ENCODE data around the gene DHRS11. TPM values are rescaled to one million over a fixed set of nuclear protein-coding genes. Genes with fewer than 3 reads are reported as not detected.

DHRS11 gene
- total and polyA plus RNA-seq, 8 donors = 8.5 to 339 (median 11.5) TPM

DNA sequence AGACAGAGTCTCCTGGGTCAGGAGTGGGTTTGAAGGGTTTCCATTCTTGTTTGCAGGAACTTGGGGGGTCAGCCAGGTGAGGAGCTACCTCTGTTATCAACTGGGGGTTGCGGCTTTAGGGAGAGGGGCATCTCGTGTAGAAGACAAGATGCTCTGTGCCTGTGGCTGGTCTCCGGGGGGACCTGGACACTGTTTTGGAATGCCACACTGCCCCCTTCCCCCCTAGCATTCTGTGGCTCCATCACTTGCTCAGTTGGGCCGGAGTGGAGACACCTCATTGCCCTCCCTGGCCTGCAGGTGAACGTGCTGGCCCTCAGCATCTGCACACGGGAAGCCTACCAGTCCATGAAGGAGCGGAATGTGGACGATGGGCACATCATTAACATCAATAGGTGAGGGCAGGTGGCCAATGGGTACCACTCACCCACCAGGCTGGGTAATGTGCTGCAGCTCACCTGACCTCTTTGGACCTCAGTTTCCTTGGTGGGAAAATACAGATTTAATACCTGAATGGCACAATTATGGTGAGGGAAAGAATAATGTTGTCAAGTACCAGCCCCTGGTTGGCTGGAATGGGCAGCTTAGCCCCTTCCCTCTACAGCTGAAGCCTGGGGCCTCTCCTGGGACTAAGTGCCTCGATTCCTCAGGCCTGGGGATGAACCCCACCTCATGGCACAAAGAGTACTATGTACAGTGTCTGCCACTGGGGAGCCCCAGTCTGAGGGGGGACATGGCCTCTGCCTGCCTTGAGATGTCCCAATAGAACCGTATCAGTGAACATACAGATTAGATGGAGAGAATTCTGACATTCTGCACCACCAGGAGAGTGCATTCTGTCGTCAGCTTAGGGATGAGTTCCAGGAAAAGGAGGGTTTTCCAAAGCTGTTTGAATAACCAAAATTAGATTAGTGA is 6.4 kb downstream of the DHRS11 start:
- H3K4me1 ChIP-seq = peaks cover 16 to 31% (median 28%) of the 10 kb centered on the region in 4 donors
- 87 to 95% (median 89%) methylated on average over 10 to 11 of the region's 11 CpGs for WGBS, 5 donors
- no peak overlapping the region for H3K27ac ChIP-seq
- no peak for TF ChIP-seq POLR2AphosphoS5 (IDR thresholded peaks at IDR 0.05)
- TF ChIP-seq POLR2A (IDR thresholded peaks at IDR 0.05) = no peak
- no peak for TF ChIP-seq CTCF (IDR thresholded peaks at IDR 0.05)
- no peak for TF ChIP-seq EP300 (IDR thresholded peaks at IDR 0.05)
- H3K36me3 ChIP-seq = no peaks in the 10 kb centered on the region
- H3K27me3 ChIP-seq = no peaks in the 10 kb centered on the region
- H3K4me3 ChIP-seq = no peak overlapping the region
- DNase-seq = no peak
- intact Hi-C loops (cut with DNase I; ENCODE audit: low total_unique reads) = no loop called here
- no peaks in the 10 kb centered on the region for H3K9me3 ChIP-seq

DNA sequence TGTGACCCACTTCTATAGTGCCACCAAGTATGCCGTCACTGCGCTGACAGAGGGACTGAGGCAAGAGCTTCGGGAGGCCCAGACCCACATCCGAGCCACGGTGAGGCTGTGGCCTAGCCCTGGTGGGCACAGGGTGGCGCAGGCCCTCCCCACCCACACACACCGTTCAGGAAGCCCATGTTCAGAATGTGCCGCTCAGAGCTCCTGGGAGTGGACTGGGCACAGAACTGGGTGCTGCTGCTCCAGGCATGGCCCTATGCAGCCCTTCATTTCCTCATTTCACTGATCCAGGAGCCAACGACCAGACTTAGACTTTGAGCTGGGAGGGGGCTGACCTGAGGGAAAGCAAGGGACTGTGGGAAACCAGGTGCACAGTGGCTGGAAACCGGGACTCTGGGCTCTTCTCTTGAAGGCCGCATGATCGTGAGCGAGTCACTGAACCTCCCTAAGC is 7.3 kb downstream of the DHRS11 start:
- 84 to 90% (median 89%) methylated on average over 11 to 13 of the region's 13 CpGs for WGBS, 5 donors
- Histone ChIP-seq H3K27me3 (no peaks in the 10 kb centered on the region), H3K9me3 (no peaks in the 10 kb centered on the region), H3K36me3 (no peaks in the 10 kb centered on the region), H3K4me3 (no peak overlapping the region), H3K4me1 (peaks cover 14 to 32% (median 31%) of the 10 kb centered on the region in 4 donors), H3K27ac (no peak overlapping the region)
- no peak for DNase-seq
- TF ChIP-seq CTCF (IDR thresholded peaks at IDR 0.05) = no peak
- no peak for TF ChIP-seq EP300 (IDR thresholded peaks at IDR 0.05)
- intact Hi-C loops (cut with DNase I; ENCODE audit: low total_unique reads) = no loop called here

DNA sequence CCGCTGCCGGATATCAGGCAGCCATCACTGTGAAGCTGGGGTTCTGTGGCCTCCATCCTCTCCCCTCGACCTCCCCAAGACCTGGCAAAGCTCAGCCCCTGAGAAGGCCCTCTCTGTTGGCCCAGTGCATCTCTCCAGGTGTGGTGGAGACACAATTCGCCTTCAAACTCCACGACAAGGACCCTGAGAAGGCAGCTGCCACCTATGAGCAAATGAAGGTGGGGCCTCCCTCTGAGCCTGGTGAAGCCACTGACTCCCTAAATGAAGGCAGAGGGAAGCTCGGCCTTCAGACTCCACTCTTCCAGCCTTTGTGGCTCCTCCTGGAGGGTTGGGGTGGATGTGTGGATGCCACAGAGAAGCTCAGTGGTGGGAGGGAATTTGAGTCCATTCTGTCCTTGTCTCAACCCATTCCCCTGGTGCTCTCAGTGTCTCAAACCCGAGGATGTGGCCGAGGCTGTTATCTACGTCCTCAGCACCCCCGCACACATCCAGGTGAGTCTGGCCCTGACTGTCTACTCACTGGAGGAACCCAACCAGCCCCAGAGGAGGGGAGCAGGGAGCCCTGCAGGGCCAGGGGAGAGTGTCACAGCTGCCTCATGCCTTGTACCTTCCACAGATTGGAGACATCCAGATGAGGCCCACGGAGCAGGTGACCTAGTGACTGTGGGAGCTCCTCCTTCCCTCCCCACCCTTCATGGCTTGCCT is 8.0 kb downstream of the DHRS11 start:
- H3K36me3 ChIP-seq = no peaks in the 10 kb centered on the region
- WGBS, 5 donors = 86 to 95% (median 93%) methylated on average over 4 to 11 of the region's 11 CpGs
- no peak for DNase-seq
- H3K9me3 ChIP-seq = no peaks in the 10 kb centered on the region
- H3K4me3 ChIP-seq = no peak overlapping the region
- intact Hi-C loops (cut with DNase I; ENCODE audit: low total_unique reads) = no loop called here
- TF ChIP-seq CTCF (IDR thresholded peaks at IDR 0.05) = no peak
- no peak for TF ChIP-seq EP300 (IDR thresholded peaks at IDR 0.05)
- TF ChIP-seq POLR2A (IDR thresholded peaks at IDR 0.05) = no peak
- TF ChIP-seq POLR2AphosphoS5 (IDR thresholded peaks at IDR 0.05) = no peak
- no peaks in the 10 kb centered on the region for H3K27me3 ChIP-seq
- H3K27ac ChIP-seq = no peak overlapping the region
- peaks cover 14 to 38% (median 34%) of the 10 kb centered on the region in 4 donors for H3K4me1 ChIP-seq

DNA sequence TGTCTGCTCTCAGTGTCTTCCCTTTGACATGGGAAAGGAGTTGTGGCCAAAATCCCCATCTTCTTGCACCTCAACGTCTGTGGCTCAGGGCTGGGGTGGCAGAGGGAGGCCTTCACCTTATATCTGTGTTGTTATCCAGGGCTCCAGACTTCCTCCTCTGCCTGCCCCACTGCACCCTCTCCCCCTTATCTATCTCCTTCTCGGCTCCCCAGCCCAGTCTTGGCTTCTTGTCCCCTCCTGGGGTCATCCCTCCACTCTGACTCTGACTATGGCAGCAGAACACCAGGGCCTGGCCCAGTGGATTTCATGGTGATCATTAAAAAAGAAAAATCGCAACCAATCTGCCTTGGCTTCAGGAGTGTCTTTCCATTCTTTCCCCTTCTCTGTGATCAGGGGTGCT is 8.8 kb downstream of the DHRS11 start:
- Histone ChIP-seq H3K4me3 (peak overlapping the region in 2 of 4 donors; percentile 68 to 91), H3K36me3 (no peaks in the 10 kb centered on the region)
- WGBS, 5 donors = 62 to 72% (median 67%) methylated on average over 3 of the region's 3 CpGs

More for the DNA sequence above, 8.8 kb downstream of the DHRS11 start:
- H3K9me3 ChIP-seq = no peaks in the 10 kb centered on the region
- intact Hi-C loops (cut with DNase I; ENCODE audit: low total_unique reads) = no loop called here
- DNase-seq = no peak
- no peak for TF ChIP-seq POLR2A (IDR thresholded peaks at IDR 0.05)
- no peak for TF ChIP-seq EP300 (IDR thresholded peaks at IDR 0.05)
- no peak for TF ChIP-seq CTCF (IDR thresholded peaks at IDR 0.05)
- TF ChIP-seq POLR2AphosphoS5 (IDR thresholded peaks at IDR 0.05) = no peak
- peak overlapping the region in 4 of 5 donors; percentile 82 to 90 (median 86) for H3K27ac ChIP-seq
- peaks cover 14 to 38% (median 34%) of the 10 kb centered on the region in 4 donors for H3K4me1 ChIP-seq
- no peaks in the 10 kb centered on the region for H3K27me3 ChIP-seq
